ENCODE measurements around the gene AQP1.

Gene AQP1

DNA sequence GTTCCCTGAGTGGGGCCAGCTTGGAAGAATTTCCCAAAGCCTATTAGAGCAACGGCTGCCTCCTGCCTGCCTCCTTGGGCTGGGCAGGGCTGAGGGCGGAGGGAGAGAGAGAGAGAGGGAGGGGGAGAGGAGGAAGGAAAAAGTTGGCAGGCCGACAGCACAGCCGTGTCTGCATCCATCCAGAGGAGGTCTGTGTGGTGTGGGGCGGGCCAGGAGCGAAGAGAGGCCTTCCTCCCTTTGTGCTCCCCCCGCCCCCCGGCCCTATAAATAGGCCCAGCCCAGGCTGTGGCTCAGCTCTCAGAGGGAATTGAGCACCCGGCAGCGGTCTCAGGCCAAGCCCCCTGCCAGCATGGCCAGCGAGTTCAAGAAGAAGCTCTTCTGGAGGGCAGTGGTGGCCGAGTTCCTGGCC, at the start of gene AQP1:
AQP1 (plus strand) TSS at position 293 of the 409 bp plus-strand sequence; CDS start at position 350, 57 bp downstream.
- DNase-seq, result no peak

DNA sequence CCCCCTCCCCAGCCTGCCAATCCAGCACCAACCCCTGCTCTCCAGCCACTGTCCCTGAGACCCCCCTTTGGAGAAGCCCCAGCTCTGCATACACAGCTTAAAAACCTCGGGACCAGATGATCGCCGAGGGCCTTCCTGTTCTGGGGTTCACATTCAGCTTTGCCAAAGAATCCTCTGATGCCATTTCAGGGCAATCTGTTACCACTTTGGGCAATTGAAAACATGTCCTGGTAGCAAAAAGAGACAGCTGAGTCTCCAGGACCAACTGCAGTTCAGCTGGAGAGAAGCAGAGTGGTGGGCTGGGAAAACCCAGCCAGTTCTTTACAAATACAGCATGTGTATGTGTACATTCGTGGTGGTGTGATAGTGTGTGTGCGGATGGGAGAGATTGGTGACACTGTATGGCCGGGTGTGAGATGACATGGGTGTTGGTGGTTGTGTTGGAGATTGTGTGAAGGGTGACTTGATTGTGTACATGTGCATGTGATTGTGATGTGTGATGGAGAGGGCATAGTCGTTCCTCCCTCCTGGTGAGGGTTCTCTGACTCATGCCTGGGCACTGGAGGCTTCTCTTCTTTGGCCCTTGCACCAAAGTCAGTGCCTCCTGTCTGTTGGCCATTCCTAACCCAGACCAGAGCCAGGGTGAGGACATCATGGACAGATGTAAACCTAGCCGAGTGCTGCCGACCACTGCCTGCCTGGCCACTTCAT, 48.5 kb upstream of the AQP1 start:
- no peak for DNase-seq

DNA sequence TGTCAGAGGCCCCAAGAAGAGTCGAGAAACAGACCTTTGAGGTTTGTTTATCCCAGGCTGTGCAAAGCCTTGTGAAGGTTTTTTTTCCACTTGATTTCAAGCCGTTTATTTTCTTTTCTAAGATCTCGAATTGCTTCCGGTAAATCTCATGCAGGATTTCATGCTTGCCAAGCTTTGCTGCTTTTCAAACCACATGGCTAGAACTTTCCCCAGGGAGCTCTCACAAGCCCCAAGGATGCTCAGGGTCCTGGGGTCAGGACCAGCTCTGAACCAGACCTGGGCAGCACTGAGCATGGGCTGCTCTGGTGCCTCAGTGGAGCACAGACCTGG, 48.0 kb upstream of the AQP1 start:
- no peak for DNase-seq

DNA sequence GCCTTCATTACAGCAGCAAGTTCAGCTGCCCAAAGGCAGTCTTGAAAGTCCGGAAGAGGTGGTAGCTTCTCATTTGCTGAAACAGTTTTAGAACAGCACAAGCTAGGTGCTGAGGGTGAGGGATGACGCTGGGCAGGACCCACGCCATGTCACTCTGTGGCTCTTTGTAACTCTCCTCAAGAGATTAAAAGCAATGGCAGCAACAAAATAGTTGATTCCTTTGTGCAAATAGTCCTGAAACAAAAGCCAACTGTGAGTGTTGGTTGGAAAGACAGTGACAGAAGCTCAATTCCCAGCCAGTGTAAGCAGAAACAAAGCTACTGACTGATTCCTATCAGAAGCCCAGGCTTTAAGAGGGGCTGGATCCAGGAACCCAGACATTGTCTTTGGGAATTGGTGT, 47.6 kb upstream of the AQP1 start:
- no peak for DNase-seq

DNA sequence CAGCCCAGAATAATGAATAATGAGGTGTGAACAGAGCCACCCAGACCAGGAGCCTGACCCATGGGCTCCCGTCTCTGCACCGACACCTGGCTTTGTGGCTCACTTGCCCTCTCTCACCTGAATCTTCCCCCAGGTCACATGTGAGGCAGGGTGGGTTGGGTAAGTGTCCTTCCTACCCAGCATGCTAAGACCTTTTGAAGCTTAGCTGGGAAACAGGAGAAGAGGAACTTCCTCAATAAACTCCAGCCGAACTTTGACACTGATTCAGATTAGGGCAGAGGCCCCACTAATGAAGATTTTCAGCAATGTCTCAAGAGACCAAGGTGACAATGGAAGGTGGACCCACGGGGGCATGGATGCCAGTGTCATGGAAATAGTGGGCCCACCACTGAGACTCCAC, 46.6 kb upstream of the AQP1 start:
- DNase-seq, result no peak

DNA sequence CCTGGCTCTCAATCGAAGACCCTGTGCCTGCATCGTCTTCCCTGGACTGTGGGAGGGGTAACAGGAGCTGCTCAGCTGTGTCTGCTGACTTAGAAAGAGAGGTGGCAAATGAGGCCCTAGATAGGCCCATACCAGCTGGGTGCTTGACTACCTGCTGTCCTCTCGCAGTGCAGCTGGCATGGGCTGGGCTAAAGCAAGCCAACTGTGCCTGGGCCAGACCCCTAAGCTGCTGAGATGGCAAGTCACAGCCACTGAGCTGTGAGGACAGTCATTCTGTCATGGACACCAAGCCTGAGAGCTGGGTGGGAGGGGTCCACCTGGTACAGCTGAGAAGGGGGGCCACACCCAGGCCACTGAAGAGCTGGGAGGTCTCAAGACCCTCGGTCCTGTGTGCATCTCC, 45.8 kb upstream of the AQP1 start:
- DNase-seq, result no peak

DNA sequence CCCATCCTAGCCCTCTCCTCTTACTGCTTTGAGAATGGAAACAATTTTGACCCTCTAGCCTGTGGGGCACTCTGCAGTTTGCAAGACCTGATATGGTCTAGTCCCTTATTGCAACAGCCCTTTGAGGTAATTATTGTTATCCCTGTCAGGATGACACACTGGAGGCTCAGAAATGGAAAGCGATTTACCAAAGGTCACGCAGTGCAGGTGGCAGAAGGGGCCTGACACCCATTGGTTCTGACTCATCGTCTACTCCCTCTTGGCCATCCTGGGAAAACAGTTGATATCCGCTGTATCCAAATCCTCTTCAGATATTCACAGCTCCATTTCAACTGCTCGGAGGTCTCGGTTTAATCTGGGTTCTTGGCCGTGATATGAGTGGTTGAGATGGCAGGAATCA, 44.7 kb upstream of the AQP1 start:
- DNase-seq, result no peak

DNA sequence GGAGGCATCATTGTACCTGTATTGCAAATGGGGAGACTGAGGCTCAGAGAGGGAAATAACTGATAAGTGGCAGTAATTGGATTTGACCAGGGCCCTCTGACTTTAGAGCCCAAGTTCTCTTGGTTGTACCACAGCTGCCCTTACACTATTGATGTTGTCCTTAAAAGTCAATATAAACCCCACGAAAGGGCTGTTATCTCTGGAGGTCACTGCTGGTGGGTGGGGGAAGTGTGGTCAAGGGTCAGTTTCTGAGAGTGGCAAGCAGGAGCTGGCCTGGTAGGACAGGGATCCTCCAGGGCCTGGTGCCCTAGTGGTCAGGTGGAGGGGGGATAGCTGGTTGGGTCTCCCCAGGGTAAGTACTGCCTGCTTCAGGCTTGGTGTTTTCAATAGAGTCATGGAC, 44.2 kb upstream of the AQP1 start:
- no peak for DNase-seq

DNA sequence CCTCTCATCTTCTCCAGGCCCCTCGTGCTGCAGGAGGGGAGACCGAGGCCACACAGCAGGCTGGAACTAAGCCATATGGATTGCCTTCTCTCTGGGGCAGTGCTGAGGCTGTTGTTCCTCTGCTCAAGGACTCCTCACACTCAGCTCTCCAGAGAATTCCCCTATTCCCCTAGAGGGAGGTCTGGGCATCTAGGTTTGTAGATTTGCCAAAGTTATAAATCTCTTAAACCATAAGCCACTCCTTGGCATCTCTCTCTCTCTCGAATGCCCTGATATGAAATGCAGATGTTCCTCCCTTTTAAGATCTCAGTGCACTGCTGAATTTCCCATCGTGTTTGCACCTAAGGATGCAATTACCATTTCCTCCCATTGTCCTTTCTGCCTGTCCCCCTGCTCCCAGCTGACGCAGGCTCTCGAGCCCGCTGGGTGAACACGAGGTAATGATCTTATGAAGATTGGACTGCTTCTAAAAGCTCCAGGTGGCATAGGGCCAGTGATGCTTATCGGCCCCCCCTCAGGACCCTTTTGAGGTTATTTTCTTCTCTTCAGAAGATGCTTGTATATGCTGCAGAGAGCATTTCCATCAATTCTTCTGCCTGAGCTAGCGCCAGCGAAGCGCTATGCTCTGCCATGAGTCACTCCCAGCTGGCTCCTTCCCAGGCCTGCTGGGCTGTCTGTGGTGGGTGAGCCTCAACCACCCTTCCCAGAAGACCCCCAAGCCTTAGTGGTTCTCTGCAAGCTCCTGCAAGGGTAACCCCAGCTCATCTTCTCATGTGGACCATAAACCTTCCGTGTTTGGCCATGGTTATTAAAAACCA, 41.6 kb upstream of the AQP1 start:
- DNase-seq, result no peak

DNA sequence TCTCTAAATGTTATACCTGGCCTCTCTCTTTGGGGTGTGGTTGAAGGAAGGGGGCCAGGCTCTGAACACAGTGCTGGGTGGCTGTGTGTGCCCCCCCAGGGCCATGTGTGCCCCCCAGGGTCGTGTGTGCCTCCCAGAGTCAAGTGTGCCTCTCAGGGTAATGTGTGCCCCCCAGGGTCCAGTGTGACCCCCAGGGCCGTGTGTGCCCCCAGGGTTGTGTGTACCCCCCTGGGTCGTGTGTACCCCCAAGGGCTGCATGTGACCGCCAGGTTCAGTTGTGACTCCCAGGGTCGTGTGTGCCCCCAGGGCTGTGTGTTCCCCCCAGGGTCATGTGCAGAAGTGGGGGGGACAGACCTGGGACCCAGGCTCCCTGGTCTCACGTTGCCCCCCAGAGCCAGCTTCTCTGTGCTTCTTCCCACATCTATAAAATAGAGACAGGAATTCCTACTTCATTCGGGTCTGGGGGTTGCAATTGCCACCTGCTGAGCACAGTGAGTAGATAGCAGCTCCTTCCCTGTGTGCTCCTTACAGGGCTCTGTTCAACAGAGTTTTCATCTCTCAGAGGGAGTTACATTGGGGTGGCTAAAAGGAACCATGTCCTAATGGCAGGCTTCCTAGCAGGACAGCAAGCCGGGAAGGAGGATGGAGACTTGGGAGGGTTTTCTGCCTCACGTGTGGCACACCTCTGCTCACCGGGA, 40.7 kb upstream of the AQP1 start:
- no peak for DNase-seq

DNA sequence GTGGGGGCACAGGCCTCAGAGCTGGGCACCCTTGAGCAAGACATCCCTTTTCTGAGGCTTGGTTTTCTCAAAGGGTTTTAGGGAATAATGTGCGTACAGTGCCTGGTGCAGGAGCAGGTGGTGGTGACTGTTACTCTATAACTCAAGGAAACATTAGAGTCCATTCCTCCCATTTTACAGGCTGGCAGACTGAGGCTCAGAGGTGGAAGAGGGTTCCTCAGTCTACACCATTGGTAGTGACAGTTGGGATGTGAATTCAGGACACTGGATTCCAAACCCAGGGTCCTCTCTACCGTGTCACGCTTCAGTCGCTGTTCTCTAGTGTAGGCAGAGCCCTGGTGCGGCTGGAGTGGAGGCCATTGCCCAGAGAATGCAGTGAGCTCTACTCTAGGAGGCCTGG, 40.0 kb upstream of the AQP1 start:
- DNase-seq, result no peak

DNA sequence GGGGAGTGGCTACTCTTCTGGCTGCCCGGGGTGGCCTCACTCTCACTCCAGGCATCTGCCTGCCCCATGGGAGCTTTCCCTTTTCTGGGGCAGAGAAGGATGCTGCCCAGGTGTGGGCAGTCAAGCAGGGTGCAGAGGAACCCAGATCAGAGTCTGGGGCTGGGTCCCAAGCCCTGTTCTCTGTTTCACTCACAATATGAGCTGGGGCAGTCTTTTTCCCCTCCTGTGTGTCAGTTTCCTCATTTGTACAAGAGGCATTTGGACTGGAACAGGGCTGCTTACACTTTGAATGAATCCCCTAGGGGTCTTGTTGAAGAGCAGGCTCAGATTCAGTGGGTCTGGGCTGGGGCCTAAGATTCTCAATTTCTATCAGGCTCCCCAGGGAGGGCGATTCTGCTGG, 38.4 kb upstream of the AQP1 start:
- DNase-seq, result no peak

DNA sequence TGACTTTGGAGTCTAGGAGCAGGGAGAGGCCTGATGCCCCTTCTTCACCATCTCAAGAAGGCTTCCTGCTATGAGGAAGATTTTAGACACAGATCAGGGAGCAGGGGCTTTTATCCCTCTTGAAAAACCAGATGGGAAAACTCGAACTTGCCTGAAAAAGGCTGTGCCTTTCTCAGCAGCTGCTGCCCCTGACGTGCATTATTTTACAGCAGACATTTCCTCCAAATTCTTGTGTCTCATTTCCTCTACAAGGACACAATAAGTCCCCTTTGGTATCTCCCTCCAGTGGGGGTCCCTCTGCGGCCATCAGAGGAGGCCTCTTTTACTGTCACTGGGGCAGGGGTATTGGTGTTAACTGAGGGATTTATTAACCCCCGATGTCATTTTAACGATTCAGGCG, 38.0 kb upstream of the AQP1 start:
- DNase-seq, result no peak

DNA sequence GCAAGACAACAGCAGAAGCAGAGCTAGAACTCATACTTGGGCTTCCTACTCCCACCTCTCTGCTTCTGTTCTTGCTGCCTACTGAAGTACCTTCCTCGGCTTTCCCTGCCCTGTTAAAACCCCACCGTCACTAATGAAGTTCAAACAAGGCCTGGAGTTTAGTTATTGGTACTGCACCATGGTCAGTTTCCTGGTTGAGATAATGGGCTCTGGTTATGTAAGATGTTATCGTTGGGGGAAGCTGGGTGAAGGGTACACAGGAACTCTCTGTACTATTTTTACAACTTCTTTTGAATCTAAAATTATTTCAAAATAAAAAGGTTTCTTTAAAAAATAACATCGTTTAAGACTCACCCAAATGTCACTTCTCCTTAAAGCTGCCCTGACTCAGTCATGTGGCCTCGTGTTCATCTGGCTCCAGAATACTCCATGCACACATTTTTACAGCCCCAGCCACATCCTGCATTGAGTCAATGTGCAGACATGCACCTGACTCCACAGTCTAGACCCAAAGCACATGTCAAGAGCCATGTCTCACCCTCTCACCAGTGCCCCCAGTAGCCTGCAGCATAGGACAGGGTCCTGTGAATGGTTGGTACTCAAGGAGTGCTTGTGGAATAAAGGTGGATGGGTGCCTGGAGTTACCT, 36.9 kb upstream of the AQP1 start:
- no peak for DNase-seq

DNA sequence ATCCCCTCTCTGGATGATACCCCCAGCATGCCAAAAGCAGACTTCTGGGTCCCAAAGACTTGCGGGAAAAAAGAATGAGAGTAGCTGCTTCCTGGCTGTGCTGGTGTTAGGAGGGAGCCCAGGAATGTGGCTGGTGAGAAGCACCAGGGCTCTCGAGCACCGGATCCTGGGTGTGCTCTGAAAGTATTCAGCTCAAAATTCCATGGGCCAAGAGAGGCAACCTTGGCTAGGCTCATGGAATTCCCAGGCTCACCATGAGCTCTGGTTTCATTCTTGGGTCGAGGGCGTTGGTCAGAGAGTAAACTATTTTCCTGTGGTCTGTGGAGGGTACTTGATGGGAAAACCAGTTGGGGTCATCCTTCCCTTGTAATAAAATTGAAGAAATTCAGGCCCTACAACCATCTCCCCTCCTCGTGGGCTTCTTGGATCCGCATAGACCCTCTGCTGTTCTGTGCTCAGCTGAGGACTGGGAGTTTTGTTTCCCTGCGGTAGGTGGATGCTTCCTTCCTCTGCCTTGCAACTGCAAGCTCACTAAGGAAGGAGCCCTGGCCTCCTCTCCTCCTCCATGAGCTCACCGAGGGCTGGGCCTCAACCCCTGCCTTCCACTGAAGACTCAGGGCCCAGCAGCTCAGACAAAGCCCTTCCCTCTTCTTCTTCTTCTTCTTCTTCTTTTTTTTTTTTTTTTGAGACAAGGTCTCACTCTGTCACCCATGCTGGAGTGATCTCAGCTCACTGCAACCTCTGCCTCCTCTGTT, 34.5 kb upstream of the AQP1 start:
- no peak for DNase-seq

DNA sequence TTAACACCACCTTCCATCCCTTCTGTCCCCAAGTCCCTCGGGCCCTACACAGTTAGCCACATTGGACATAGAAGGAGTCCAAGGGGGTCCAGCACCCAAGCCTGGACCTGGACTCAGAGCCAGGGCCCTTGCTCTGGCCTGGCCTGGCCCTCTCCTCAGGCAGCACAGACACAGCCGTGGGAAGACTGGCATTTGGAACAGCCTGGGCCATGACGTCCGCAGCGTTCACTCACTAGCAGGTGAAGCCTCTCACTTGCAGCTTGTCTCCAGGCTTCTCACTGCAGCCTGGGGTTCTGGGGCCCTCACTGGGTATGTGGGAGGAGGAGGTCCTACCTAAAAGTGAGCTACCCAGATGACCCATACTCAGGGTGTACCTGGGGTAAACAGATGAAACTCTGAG, 33.7 kb upstream of the AQP1 start:
- no peak for DNase-seq

DNA sequence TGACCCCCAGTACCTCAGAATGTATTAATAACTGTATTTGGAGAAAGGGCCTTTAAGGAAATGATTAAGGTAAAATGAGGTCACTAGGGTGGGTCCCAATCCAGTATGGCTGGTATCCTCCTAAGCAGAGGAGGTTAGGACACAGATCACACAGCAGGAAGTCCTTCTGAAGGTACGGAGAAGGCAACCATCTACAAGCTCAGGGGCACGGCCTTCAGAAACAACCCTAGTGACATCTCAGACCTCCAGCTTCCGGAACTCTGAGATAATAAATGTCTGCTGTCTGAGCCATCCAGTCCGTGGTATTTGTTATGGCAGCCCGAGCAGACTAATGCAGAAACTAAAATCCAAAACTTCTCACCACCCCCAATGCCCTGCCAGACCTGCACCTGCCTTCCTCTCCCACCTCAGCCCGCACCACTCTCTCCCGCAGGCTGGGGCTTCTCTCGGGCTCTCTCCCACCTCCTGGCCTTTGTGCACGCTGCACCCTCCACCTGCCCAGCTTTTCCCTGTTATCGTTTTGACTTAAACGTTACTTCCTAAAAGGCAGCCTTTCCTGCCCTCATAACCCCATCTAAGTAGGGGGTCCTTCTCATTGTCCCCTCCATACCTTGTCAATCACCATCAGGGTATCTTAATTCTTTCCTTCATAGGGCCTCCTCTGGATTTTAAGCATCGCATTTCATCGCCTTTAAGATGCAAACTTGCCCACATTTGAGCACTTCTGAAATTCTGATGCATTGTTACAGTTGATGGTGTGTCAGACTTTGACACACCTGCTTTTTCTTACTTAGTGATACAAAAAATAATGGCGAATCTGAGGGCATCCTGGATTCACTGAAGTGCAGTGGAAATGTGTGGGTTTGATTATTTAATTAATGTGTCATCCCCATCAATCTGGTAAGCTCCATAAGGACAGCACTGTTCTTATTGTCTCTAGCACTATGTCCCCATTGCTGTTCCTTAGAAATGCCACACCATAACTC, 32.2 kb upstream of the AQP1 start:
- no peak for DNase-seq

DNA sequence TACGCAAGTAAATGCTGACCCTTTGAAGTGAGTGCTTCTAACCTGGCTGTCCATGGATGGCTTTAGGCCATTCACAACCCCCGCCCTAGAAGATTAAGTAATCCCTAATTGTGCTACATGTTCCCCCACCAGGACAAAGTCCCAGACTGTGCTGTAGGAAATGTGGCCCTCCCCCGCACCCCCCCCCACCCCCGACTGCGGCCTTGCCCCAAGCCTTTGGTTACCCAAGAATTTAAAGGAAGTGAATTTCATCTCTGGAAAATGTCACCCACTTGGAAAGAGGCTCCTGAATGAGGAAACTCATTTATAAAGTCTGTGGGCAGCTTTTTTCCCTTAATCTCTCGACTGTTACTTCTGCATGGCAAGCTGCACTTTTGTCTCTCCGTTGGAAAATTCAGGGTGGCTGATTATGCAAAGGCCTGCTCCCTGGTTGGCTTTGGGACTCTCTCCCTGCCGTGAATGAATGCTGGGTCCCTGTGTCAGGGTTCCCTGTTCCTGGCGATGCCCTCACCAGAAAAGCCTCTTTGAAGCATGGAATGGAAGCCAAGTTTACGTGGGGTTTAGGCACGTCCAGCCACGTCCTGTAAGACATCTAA, 31.4 kb upstream of the AQP1 start:
- no peak for DNase-seq

DNA sequence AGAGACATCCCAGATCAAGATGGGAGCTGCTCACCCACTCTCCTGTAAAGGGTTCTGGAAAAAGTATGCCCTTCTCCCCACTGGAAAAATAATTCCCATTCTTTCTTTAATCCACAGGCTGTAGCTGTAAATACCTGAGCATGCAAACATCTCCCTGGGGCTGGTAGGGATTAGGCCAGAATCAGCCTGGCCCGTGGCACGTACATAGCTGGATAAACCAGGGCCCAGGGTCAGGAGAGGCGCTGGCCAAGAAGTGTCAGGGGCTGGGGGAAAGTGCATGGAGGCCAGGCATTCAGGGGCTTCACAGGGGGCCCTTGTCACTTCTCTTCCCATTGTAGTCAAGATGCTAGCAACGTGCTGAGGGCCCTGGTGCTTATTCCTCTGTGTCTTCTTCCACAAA, 30.7 kb upstream of the AQP1 start:
- no peak for DNase-seq

DNA sequence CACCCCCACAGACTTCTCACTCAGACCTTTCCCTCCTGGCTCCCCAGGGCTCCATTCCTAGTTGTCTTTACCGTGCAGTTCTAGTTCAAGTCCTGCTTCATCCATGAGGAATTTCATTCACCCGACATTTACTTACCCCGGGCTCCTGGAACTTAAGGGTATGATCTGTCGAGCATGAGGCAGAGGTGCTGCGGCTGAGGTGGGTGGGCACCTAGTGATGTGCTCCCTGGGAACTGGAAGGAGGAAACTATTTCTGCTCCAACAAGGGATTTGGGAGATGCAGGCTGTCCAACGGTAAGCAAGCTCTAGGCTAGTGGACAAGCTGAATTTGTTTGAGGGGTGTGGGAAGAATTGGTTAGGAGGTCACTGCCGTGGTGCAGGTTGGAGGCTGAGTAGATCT, 30.2 kb upstream of the AQP1 start:
- DNase-seq, result no peak

DNA sequence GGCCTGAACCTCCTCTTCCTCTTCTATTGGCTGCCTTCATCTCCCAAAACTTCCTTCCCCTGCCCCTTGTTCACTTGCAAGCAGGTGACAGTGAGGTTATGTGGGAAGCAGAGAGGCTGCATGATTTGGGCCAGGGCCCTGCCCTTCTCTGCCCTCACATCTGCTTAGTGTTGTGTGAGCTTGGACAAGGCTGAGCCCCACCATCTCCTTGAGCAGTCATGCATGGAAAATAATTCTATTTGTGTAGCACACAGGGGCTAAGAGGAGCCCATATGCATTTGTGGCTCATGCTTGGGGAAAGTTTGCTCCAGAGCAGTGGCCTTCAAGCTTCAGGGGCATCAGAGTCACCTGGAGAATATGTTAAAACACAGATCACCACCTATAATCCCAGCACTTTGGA, 26.8 kb upstream of the AQP1 start:
- no peak for DNase-seq

Data from activated CD4-positive, CD25-positive, alpha-beta regulatory T cell treated with anti-CD3 and anti-CD28 coated beads, Interleukin-2, amount 50 U/mL, for 72 hours (primary cell).